Psoas muscle (tissue), 8 donors: ENCODE results near the gene KCNMA1. TPM values are rescaled to one million over a fixed set of nuclear protein-coding genes. Genes with fewer than 3 reads are reported as not detected.

ENCODE experiments used
- ATAC-seq, 4 donors: fragments of 200-7000 bp; cut with Tn5 transposase; one replicate each; pipeline ENCODE4 v1.9.1; 2020; ENCODE audit warnings: moderate library complexity in 3 of 4, mild to moderate bottlenecking in 2 of 4
- DNase-seq, 2 donors: peaks; one replicate each; pipeline ENCODE4 v3.0.0-alpha.2; 2020
- H3K27ac ChIP-seq: fragments of 200-600 bp; one replicate; pipeline ENCODE4 v1.8.0; 2022
- H3K27me3 ChIP-seq, 3 donors: fragments of 200-600 bp in 1 of 3; one replicate each; pipeline versions ENCODE4 v1.6.1 to v1.8.0; 2013 to 2022; ENCODE audit warnings: low read length in 2 of 3, mild to moderate bottlenecking in 2 of 3, moderate library complexity in 1 of 3; ENCODE audit not compliant: insufficient read depth in 3 of 3
- H3K36me3 ChIP-seq, 2 donors: fragments of 200-600 bp in 1 of 2; one replicate each; pipeline versions ENCODE4 v1.6.1 to v1.8.0; 2013 to 2022; ENCODE audit warnings: low read depth in 1 of 2, mild to moderate bottlenecking in 1 of 2, moderate library complexity in 1 of 2; ENCODE audit not compliant: insufficient read depth in 1 of 2
- H3K4me1 ChIP-seq: fragments of 200-600 bp; one replicate; pipeline ENCODE4 v1.8.0; 2022
- H3K4me3 ChIP-seq: fragments of 200-600 bp; one replicate; pipeline ENCODE4 v1.8.0; 2022; ENCODE audit warnings: mild to moderate bottlenecking
- H3K9me3 ChIP-seq: fragments of 200-600 bp; one replicate; pipeline ENCODE4 v1.8.0; 2022
- CTCF ChIP-seq: fragments of 200-600 bp; IDR thresholded peaks from one replicate; pipeline ENCODE4 v1.8.0; 2022; ENCODE audit warnings: antibody characterized with exemption
- WGBS, 3 donors: extraction: QIAGEN DNeasy Blood & Tissue Kit; methylation state at CpG; one replicate each; pipeline versions ENCODE4 v1.1.6 to v1.1.7; 2013; 5-methylcytosine and 5-hydroxymethylcytosine counted together
- intact Hi-C, 2 donors: fragments of 100-400 bp; cut with DNase I; formaldehyde crosslinking; loops; one replicate each; pipeline versions ENCODE4 v1.11.0 to v1.14.2; 2022
- polyA plus RNA-seq, 3 donors: library from polyadenylated mRNA; stranded (reverse); fragments of 200-250 nt; gene quantifications; one replicate each; pipeline ENCODE4 v1.2.3, GENCODE V29; 2013
- total RNA-seq, 4 donors: library from RNA; stranded (reverse); fragmentation: NEBNext Ultra II Directional in 2 of 4; extraction: Animal tissue kit (Norgen Biotek cat#: 25700) in 2 of 4; gene quantifications; one replicate each; pipeline versions ENCODE4 v1.2.1 to v1.2.4, GENCODE V29; 2021 to 2023
- donor health status: healthy with polysubstance abuse.
- donor health status: DM: no; HTN: no; CAD: no; lungs with moderate emphysema.
- donor health status: Bipolar disorder and iron deficiency.
- donor health status: healthy.
- donor health status: DM: yes; HTN: yes; CAD: no.
- donor health status: DM: no; HTN: no; CAD: no.
- donor health status: DM: no; HTN: no; CAD: no.
- donor health status: DM: yes; HTN: yes; CAD: no.

Gene KCNMA1
- total and polyA plus RNA-seq, 7 donors: 7.9 to 53.0 (median 41.9) TPM

- WGBS, 3 donors: 58 to 67% (median 59%) methylated on average over 13 of the region's 13 CpGs
- no peak for TF ChIP-seq CTCF
- H3K9me3 ChIP-seq: no peaks in the 10 kb centered on the region
- H3K27ac ChIP-seq: no peak overlapping the region
- H3K4me3 ChIP-seq: no peak overlapping the region
- peaks cover 0 to 16% of the 10 kb centered on the region in 2 donors for H3K36me3 ChIP-seq
- DNase-seq (peak; percentile 38 to 76), ATAC-seq (peak in 2 of 4 donors; percentile 28 to 36)
- no peaks in the 10 kb centered on the region for H3K4me1 ChIP-seq
- intact Hi-C loops: no loop called here
- no peaks in the 10 kb centered on the region for H3K27me3 ChIP-seq
These were observed 564.6 kb downstream of the KCNMA1 start for GRCh38 chr10:77072836-77073662.

- Histone ChIP-seq H3K4me3 (no peak overlapping the region), H3K4me1 (no peaks in the 10 kb centered on the region), H3K27me3 (no peaks in the 10 kb centered on the region), H3K9me3 (no peaks in the 10 kb centered on the region), H3K27ac (no peak overlapping the region), H3K36me3 (peaks cover 0 to 16% of the 10 kb centered on the region in 2 donors)
- no peak for ATAC-seq
- no peak for TF ChIP-seq CTCF
- no peak for DNase-seq
- intact Hi-C loops: no loop called here
- WGBS, 3 donors: 88 to 90% (median 89%) methylated on average over 10 of the region's 10 CpGs
These were observed 565.2 kb downstream of the KCNMA1 start for GRCh38 chr10:77072361-77072835.

DNA sequence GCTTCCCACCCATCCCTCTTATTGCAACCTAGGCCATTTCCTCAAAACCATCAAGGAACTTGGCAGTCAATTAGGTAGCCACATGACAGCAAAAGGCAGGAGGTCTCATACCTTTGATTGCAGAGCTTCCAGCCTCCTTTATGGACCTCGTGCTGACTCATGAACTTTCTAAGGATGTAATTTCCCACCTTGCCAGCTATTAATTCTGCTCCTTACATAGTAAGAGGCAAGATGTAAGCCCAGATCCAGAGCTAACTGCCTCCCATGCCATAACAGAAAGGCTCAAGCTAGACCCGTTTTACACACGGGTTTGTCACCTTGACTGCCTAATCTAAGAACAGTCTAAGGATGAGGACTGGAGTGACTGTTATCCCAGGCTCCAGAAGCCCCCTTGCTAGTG lies 565.7 kb downstream of the KCNMA1 start:
- no peaks in the 10 kb centered on the region for H3K4me1 ChIP-seq
- no peak overlapping the region for H3K27ac ChIP-seq
- ATAC-seq: no peak
- no peaks in the 10 kb centered on the region for H3K9me3 ChIP-seq
- 53 to 95% (median 56%) methylated on average over 3 of the region's 3 CpGs for WGBS, 3 donors
- no peak for TF ChIP-seq CTCF
- no peaks in the 10 kb centered on the region for H3K27me3 ChIP-seq
- no peak overlapping the region for H3K4me3 ChIP-seq
- H3K36me3 ChIP-seq: peaks cover 0 to 16% of the 10 kb centered on the region in 2 donors
- intact Hi-C loops: no loop called here
- DNase-seq: no peak

GRCh38 chr10:77071001-77071511 lies 566.6 kb downstream of the KCNMA1 start:
- H3K4me1 ChIP-seq: no peaks in the 10 kb centered on the region
- DNase-seq: peak; percentile 71 to 89
- intact Hi-C loops: no loop called here
- 56 to 80% (median 64%) methylated on average over 4 of the region's 4 CpGs for WGBS, 3 donors
- peak overlapping the region; percentile 16 for H3K27ac ChIP-seq
- H3K27me3 ChIP-seq: no peaks in the 10 kb centered on the region
- no peak for TF ChIP-seq CTCF
- H3K36me3 ChIP-seq: peaks cover 0 to 16% of the 10 kb centered on the region in 2 donors
- no peaks in the 10 kb centered on the region for H3K9me3 ChIP-seq
- ATAC-seq: peak; percentile 49 to 65 (median 54)
- no peak overlapping the region for H3K4me3 ChIP-seq
